Measurements from ENCODE around the gene GALR2. TPM values are rescaled to one million over a fixed set of nuclear protein-coding genes. Genes with fewer than 3 reads are reported as not detected.

The GALR2 gene
- total RNA-seq, 2 experiments from 2014 or later = 0.63 TPM; not detected in 1

GRCh38 chr17:76123749-76124581 lies 49.4 kb downstream of the GALR2 start:
- DNase-seq (ENCODE audit: low spot score) = peak; percentile 40
- Histone ChIP-seq H2AFZ (ENCODE audit: low read length) (no peak overlapping the region), H3K36me3 (ENCODE audit: insufficient read depth, low read length) (no peaks in the 10 kb centered on the region), H3K4me1 (ENCODE audit: insufficient read depth, low read length, poor library complexity, severe bottlenecking) (peaks cover 22% of the 10 kb centered on the region), H3K9me2 (ENCODE audit: insufficient read depth, low read length) (no peaks in the 10 kb centered on the region), H3K27ac (ENCODE audit: low read depth, low read length, poor library complexity, severe bottlenecking) (no peak overlapping the region), H4K20me1 (ENCODE audit: insufficient read depth, low read length) (no peaks in the 10 kb centered on the region), H3K79me2 (ENCODE audit: insufficient read depth, low read depth, low read length) (no peaks in the 10 kb centered on the region), H3K9me3 (ENCODE audit: low read length) (no peaks in the 10 kb centered on the region), H3K4me2 (ENCODE audit: low read length) (no peak overlapping the region), H3K4me3 (ENCODE audit: low read depth, low read length, poor library complexity, severe bottlenecking) (no peak overlapping the region)
- no TSS peak for BruUV-seq (replicated peaks)
- intact Hi-C loops (cut with micrococcal nuclease; ENCODE audit: unreplicated experiment) = no loop called here
- TF ChIP-seq EZH2phosphoT487 (IDR thresholded peaks at IDR 0.05; ENCODE audit: borderline replicate concordance, low read depth, low read length) (no peak), CTCF (conservative IDR thresholded peaks at IDR 0.05; ENCODE audit: low read length) (peak; percentile 33; the same call in 1 of the 2 replicates)
- ChIA-PET CTCF (ENCODE audit: unreplicated experiment) (interaction anchor here (0.6 to 1.8 kb wide), 5 partner anchors 21 to 186 kb away, joined by 3 to 11 read pairs (median 4); no protein-coding TSS in a partner anchor), POLR2A (interaction anchor here (0.6 to 2.3 kb wide), 2 partner anchors 56 to 201 kb away, joined by 5 to 8 read pairs; no protein-coding TSS in a partner anchor)

- Histone ChIP-seq H3K9me2 (ENCODE audit: insufficient read depth, low read length) (no peaks in the 10 kb centered on the region), H2AFZ (ENCODE audit: low read length) (no peak overlapping the region), H3K4me2 (ENCODE audit: low read length) (no peak overlapping the region), H3K4me1 (ENCODE audit: insufficient read depth, low read length, poor library complexity, severe bottlenecking) (peaks cover 22% of the 10 kb centered on the region), H3K9me3 (ENCODE audit: low read length) (no peaks in the 10 kb centered on the region), H3K27ac (ENCODE audit: low read depth, low read length, poor library complexity, severe bottlenecking) (no peak overlapping the region), H4K20me1 (ENCODE audit: insufficient read depth, low read length) (no peaks in the 10 kb centered on the region), H3K79me2 (ENCODE audit: insufficient read depth, low read depth, low read length) (no peaks in the 10 kb centered on the region), H3K4me3 (ENCODE audit: low read depth, low read length, poor library complexity, severe bottlenecking) (no peak overlapping the region), H3K36me3 (ENCODE audit: insufficient read depth, low read length) (no peaks in the 10 kb centered on the region)
- intact Hi-C loops (cut with micrococcal nuclease; ENCODE audit: unreplicated experiment) = no loop called here
- BruUV-seq (replicated peaks) = no TSS peak
- CTCF ChIA-PET (ENCODE audit: unreplicated experiment) = interaction anchor here (0.6 to 1.8 kb wide), 5 partner anchors 21 to 185 kb away, joined by 3 to 11 read pairs (median 4); no protein-coding TSS in a partner anchor
- DNase-seq (ENCODE audit: low spot score) = peak; percentile 43
- no peak for TF ChIP-seq EZH2phosphoT487 (IDR thresholded peaks at IDR 0.05; ENCODE audit: borderline replicate concordance, low read depth, low read length)
- TF ChIP-seq CTCF (conservative IDR thresholded peaks at IDR 0.05; ENCODE audit: low read length) = peak; percentile 62
- POLR2A ChIA-PET = interaction anchor here (1.0 to 2.9 kb wide), 4 partner anchors 51 to 57 kb away, joined by 3 to 9 read pairs (median 6); no protein-coding TSS in a partner anchor
Measured at GRCh38 chr17:76124582-76125390, 50.2 kb downstream of the GALR2 start.
